KMS-11 (cell line): Measurements from ENCODE around the gene GPR68.
"Not testable (repeated sequence)": the region's sequence is repeated elsewhere in the genome, so short reads cannot be mapped to it uniquely, and the experiment has no call there.

Source experiments
- H2AFZ ChIP-seq: fragments of 200-600 bp; sonication (generic); 2 replicates; pipeline ENCODE4 v1.6.1; 2016; ENCODE audit warnings: antibody characterized with exemption, mixed run types, low read depth
- H3K27ac ChIP-seq: fragments of 200-600 bp; sonication (generic); 2 replicates; pipeline ENCODE4 v1.6.1; 2016; ENCODE audit warnings: mild to moderate bottlenecking, mixed run types
- H3K27me3 ChIP-seq: fragments of 200-600 bp; sonication (generic); 2 replicates; pipeline ENCODE4 v1.6.1; 2017; ENCODE audit warnings: mild to moderate bottlenecking, low read depth, mixed run types, moderate library complexity; ENCODE audit not compliant: insufficient read depth
- H3K36me3 ChIP-seq: fragments of 200-600 bp; sonication (generic); 2 replicates; pipeline ENCODE4 v1.6.1; 2017; ENCODE audit warnings: mild to moderate bottlenecking, mixed run types; ENCODE audit not compliant: insufficient read depth
- H3K4me1 ChIP-seq: fragments of 200-600 bp; sonication (generic); 2 replicates; pipeline ENCODE4 v1.6.1; 2016; ENCODE audit warnings: mild to moderate bottlenecking, low read depth, mixed run types; ENCODE audit not compliant: poor library complexity, severe bottlenecking
- H3K4me2 ChIP-seq: fragments of 200-600 bp; sonication (generic); 2 replicates; pipeline ENCODE4 v1.7.0; 2016; ENCODE audit warnings: mild to moderate bottlenecking, mixed run types
- H3K4me3 ChIP-seq: fragments of 200-600 bp; sonication (generic); IDR thresholded peaks from 2 replicates; pipeline ENCODE4 v1.6.1; 2017; ENCODE audit warnings: low read depth, low read length, mixed read lengths; ENCODE audit not compliant: insufficient read depth
- H3K79me2 ChIP-seq: fragments of 200-600 bp; sonication (generic); 2 replicates; pipeline ENCODE4 v1.6.1; 2016; ENCODE audit warnings: low read depth, mixed run types; ENCODE audit not compliant: insufficient read depth
- H3K9ac ChIP-seq: fragments of 200-600 bp; sonication (generic); 2 replicates; pipeline ENCODE4 v1.6.1; 2016; ENCODE audit warnings: mild to moderate bottlenecking, mixed run types
- H4K20me1 ChIP-seq: fragments of 200-600 bp; sonication (generic); 2 replicates; pipeline ENCODE4 v1.6.1; 2016; ENCODE audit warnings: mild to moderate bottlenecking, mixed run types; ENCODE audit not compliant: insufficient read depth
- TF ChIP-seq, protein P1 (sequence below): fragments of 200-600 bp; sonication (generic); conservative IDR thresholded peaks from 2 replicates; pipeline ENCODE4 v1.6.1; 2017; ENCODE audit warnings: low read depth, mild to moderate bottlenecking, antibody characterized with exemption, low read length, moderate library complexity, mixed read lengths

Gene GPR68

GRCh38 chr14:91185721-91186120 lies 58.8 kb downstream of the GPR68 start:
- H3K9ac ChIP-seq: no peak overlapping the region
- H3K4me2 ChIP-seq: no peak overlapping the region
- no peaks in the 10 kb centered on the region for H3K79me2 ChIP-seq
- H3K4me1 ChIP-seq: no peaks in the 10 kb centered on the region
- H3K27me3 ChIP-seq: no peaks in the 10 kb centered on the region
- no peak overlapping the region for H2AFZ ChIP-seq
- no peak overlapping the region for H3K4me3 ChIP-seq
- TF ChIP-seq, protein P1, sequence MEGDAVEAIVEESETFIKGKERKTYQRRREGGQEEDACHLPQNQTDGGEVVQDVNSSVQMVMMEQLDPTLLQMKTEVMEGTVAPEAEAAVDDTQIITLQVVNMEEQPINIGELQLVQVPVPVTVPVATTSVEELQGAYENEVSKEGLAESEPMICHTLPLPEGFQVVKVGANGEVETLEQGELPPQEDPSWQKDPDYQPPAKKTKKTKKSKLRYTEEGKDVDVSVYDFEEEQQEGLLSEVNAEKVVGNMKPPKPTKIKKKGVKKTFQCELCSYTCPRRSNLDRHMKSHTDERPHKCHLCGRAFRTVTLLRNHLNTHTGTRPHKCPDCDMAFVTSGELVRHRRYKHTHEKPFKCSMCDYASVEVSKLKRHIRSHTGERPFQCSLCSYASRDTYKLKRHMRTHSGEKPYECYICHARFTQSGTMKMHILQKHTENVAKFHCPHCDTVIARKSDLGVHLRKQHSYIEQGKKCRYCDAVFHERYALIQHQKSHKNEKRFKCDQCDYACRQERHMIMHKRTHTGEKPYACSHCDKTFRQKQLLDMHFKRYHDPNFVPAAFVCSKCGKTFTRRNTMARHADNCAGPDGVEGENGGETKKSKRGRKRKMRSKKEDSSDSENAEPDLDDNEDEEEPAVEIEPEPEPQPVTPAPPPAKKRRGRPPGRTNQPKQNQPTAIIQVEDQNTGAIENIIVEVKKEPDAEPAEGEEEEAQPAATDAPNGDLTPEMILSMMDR: no peak
- H4K20me1 ChIP-seq: no peaks in the 10 kb centered on the region
- H3K36me3 ChIP-seq: no peaks in the 10 kb centered on the region
- H3K27ac ChIP-seq: no peak overlapping the region

DNA sequence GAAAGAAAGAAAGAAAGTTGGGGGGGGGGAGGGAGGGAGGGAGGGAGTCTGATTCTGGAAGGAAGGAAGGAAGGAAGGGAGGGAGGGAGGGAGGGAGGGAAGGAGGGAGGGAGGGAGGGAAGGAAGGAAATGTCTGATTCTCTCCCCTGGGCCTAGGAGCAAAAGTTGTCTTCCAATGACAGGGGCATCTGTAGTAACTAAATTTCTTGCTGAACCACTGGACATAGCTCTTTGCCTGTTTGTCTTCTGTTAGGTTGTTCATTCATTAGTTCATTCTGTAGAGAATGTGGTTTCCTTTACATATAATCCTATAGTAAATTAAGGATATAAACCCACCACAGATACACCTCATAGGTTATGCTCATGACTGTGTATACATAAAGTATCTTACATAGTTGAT lies 59.9 kb downstream of the GPR68 start:
- H3K36me3 ChIP-seq: no peaks in the 10 kb centered on the region
- H3K27ac ChIP-seq: no peak overlapping the region
- TF ChIP-seq, protein P1: no peak
- no peak overlapping the region for H3K4me2 ChIP-seq
- H4K20me1 ChIP-seq: no peaks in the 10 kb centered on the region
- no peaks in the 10 kb centered on the region for H3K27me3 ChIP-seq
- H3K4me1 ChIP-seq: no peaks in the 10 kb centered on the region
- no peak overlapping the region for H3K4me3 ChIP-seq
- no peak overlapping the region for H2AFZ ChIP-seq
- no peaks in the 10 kb centered on the region for H3K79me2 ChIP-seq
- no peak overlapping the region for H3K9ac ChIP-seq

- H3K36me3 ChIP-seq, H3K79me2 ChIP-seq, H2AFZ ChIP-seq, H3K4me2 ChIP-seq, H4K20me1 ChIP-seq, H3K4me3 ChIP-seq, H3K27ac ChIP-seq, H3K27me3 ChIP-seq, H3K9ac ChIP-seq, H3K4me1 ChIP-seq: not testable (repeated sequence)
Measured at GRCh38 chr14:91182753-91183152, 61.8 kb downstream of the GPR68 start.
